Measurements from ENCODE around the gene USF1.

- TF ChIP-seq CTCF (IDR thresholded peaks at IDR 0.05 in 8 of 11, conservative IDR thresholded peaks at IDR 0.05 in 3 of 11) (no peak), POLR2A (IDR thresholded peaks at IDR 0.05) (no peak)
These were observed 44.2 kb upstream of the USF1 start for GRCh38 chr1:161089938-161090337.

Data from spleen (tissue), 7 donors.